HG03039 (cell line): ENCODE results near the gene ELAVL1.
"Not testable (repeated sequence)": the region's sequence is repeated elsewhere in the genome, so short reads cannot be mapped to it uniquely, and the experiment has no call there.

ENCODE experiments used
- ATAC-seq: cut with Tn5 transposase; IDR thresholded peaks from one replicate; pipeline ENCODE4 v1.9.1; 2021; ENCODE audit warnings: mild to moderate bottlenecking, moderate library complexity; ENCODE audit not compliant: unreplicated experiment

The ELAVL1 gene

GRCh38 chr19:7941895-7942596, 63.4 kb downstream of the ELAVL1 start:
- no peak for ATAC-seq

- ATAC-seq, result no peak
These were observed 64.6 kb downstream of the ELAVL1 start for GRCh38 chr19:7940841-7941240.

GRCh38 chr19:7934766-7935165, 70.7 kb downstream of the ELAVL1 start:
- ATAC-seq, result no peak

- ATAC-seq, result no peak
These were observed 71.4 kb downstream of the ELAVL1 start for GRCh38 chr19:7933828-7934725.

GRCh38 chr19:7933411-7933810, 72.0 kb downstream of the ELAVL1 start:
- no peak for ATAC-seq

- ATAC-seq, result no peak
These were observed 72.5 kb downstream of the ELAVL1 start for GRCh38 chr19:7932930-7933300.

- no peak for ATAC-seq
These were observed 73.0 kb downstream of the ELAVL1 start for GRCh38 chr19:7932276-7932929.

- no peak for ATAC-seq
These were observed 74.0 kb downstream of the ELAVL1 start for GRCh38 chr19:7931221-7932061.

- ATAC-seq, result no peak
These were observed 74.7 kb downstream of the ELAVL1 start for GRCh38 chr19:7930765-7931164.

GRCh38 chr19:7930030-7930429, 75.4 kb downstream of the ELAVL1 start:
- ATAC-seq, result not testable (repeated sequence)

- no peak for ATAC-seq
These were observed 76.4 kb downstream of the ELAVL1 start for GRCh38 chr19:7928741-7929701.

GRCh38 chr19:7928334-7928706, 77.1 kb downstream of the ELAVL1 start:
- ATAC-seq, result no peak

GRCh38 chr19:7927605-7928333, 77.7 kb downstream of the ELAVL1 start:
- ATAC-seq, result no peak

- ATAC-seq, result no peak
These were observed 78.5 kb downstream of the ELAVL1 start for GRCh38 chr19:7926727-7927604.

GRCh38 chr19:7926021-7926726, 79.3 kb downstream of the ELAVL1 start, which contains the start of gene CTXN1:
Gene CTXN1 (minus strand): TSS chr19:7926135. CDS start chr19:7925538, 597 bp downstream.
- no peak for ATAC-seq

GRCh38 chr19:7925171-7925851, 80.1 kb downstream of the ELAVL1 start:
- no peak for ATAC-seq
